ENCODE results near the gene CTNNA2. TPM values are rescaled to one million over a fixed set of nuclear protein-coding genes. Genes with fewer than 3 reads are reported as not detected.

The CTNNA2 gene
- total and polyA plus RNA-seq, 9 donors, result 0.32 to 1.4 (median 0.37) TPM; not detected in 3

DNA sequence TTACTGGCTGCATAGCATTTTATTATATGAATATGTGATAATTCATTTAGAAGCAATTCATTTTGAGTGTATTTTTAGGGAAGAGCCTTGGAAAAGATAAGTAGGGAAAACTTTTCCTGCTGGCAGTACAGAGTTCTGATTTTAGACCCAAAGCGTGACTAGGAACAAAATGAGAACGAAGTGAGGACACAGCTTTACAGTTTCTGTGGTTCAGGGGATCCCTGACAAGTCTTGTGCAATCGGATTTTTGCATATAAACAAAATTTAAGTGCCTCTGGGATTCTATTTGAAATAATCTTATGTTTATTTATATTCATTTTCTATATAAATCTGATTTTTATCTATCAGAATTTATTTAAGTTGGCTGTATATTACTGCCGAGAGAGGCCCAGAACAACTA is 402.6 kb downstream of the CTNNA2 start:
- Histone ChIP-seq H3K9me3 (no peaks in the 10 kb centered on the region), H3K4me3 (no peak overlapping the region), H3K27me3 (no peaks in the 10 kb centered on the region), H3K36me3 (no peaks in the 10 kb centered on the region), H3K27ac (no peak overlapping the region), H3K4me1 (ENCODE audit: insufficient read depth) (no peaks in the 10 kb centered on the region)
- TF ChIP-seq, protein P1, sequence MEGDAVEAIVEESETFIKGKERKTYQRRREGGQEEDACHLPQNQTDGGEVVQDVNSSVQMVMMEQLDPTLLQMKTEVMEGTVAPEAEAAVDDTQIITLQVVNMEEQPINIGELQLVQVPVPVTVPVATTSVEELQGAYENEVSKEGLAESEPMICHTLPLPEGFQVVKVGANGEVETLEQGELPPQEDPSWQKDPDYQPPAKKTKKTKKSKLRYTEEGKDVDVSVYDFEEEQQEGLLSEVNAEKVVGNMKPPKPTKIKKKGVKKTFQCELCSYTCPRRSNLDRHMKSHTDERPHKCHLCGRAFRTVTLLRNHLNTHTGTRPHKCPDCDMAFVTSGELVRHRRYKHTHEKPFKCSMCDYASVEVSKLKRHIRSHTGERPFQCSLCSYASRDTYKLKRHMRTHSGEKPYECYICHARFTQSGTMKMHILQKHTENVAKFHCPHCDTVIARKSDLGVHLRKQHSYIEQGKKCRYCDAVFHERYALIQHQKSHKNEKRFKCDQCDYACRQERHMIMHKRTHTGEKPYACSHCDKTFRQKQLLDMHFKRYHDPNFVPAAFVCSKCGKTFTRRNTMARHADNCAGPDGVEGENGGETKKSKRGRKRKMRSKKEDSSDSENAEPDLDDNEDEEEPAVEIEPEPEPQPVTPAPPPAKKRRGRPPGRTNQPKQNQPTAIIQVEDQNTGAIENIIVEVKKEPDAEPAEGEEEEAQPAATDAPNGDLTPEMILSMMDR (IDR thresholded peaks at IDR 0.05), result no peak
- TF ChIP-seq EP300 (IDR thresholded peaks at IDR 0.05), result no peak
- TF ChIP-seq POLR2A (IDR thresholded peaks at IDR 0.05), result no peak
- 62 to 68% (median 67%) methylated on average over 4 of the region's 4 CpGs for WGBS, 3 donors
- intact Hi-C loops (cut with DNase I), result no loop called here
- no peak for DNase-seq

DNA sequence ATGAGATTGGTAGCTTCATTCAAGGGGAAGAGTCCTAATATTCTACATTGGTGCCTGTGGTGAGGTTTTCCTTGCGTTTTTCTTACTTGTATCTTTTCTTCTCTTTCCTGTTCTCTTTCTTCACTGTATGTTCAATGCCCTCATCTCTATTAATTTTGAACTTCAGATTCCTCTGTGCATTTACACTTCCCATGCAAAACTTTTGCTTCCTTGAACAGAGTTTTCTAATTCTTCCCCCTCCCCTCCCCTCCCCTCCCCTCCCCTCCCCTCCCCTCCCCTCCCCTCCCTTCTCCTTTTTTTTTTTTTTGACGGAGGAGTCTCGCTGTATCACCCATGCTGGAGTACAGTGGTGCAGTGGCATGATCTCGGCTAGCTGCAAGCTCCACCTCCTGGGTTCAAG is 403.4 kb downstream of the CTNNA2 start:
- H3K4me3 ChIP-seq, result no peak overlapping the region
- no peaks in the 10 kb centered on the region for H3K27me3 ChIP-seq
- DNase-seq, result no peak
- WGBS, 3 donors, result 68 to 78% (median 75%) methylated on average over 3 to 4 of the region's 4 CpGs
- H3K27ac ChIP-seq, result no peak overlapping the region
- intact Hi-C loops (cut with DNase I), result no loop called here
- no peaks in the 10 kb centered on the region for H3K36me3 ChIP-seq
- no peaks in the 10 kb centered on the region for H3K4me1 ChIP-seq (ENCODE audit: insufficient read depth)
- no peaks in the 10 kb centered on the region for H3K9me3 ChIP-seq
- TF ChIP-seq, protein P1 (IDR thresholded peaks at IDR 0.05), result no peak
- no peak for TF ChIP-seq POLR2A (IDR thresholded peaks at IDR 0.05)
- TF ChIP-seq EP300 (IDR thresholded peaks at IDR 0.05), result no peak

- DNase-seq, result no peak
- Histone ChIP-seq H3K27me3 (no peaks in the 10 kb centered on the region), H3K4me3 (no peak overlapping the region), H3K27ac (no peak overlapping the region), H3K36me3 (no peaks in the 10 kb centered on the region), H3K4me1 (ENCODE audit: insufficient read depth) (no peaks in the 10 kb centered on the region), H3K9me3 (no peaks in the 10 kb centered on the region)
- WGBS, 3 donors, result 58 to 70% (median 59%) methylated on average over 3 of the region's 3 CpGs
- TF ChIP-seq EP300 (IDR thresholded peaks at IDR 0.05), result no peak
- TF ChIP-seq POLR2A (IDR thresholded peaks at IDR 0.05), result no peak
- TF ChIP-seq, protein P1 (IDR thresholded peaks at IDR 0.05), result no peak
- intact Hi-C loops (cut with DNase I), result no loop called here
Observed at GRCh38 chr2:79920512-79921076, 407.7 kb downstream of the CTNNA2 start.

DNA sequence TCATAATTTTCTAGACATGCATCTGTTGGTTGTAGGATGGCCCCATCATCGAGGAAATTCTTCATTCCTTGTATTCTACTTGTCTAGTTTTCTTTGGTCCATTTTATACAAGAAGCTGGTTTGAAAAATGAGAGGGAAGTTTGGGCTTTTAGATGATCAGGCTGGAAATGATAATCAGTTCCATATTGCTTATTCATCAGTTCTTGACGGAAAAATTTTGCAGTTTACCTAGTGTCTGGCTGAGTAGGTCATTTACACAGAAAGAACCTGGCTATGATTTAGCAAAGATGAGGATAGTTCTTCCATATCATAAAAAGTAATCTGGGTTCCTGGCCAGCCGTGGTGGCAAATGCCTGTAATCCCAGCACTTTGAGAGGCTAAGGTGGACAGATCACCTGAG is 416.8 kb downstream of the CTNNA2 start:
- intact Hi-C loops (cut with DNase I), result no loop called here
- no peaks in the 10 kb centered on the region for H3K36me3 ChIP-seq
- H3K27me3 ChIP-seq, result no peaks in the 10 kb centered on the region
- H3K9me3 ChIP-seq, result no peaks in the 10 kb centered on the region
- no peak overlapping the region for H3K4me3 ChIP-seq
- 52 to 89% (median 78%) methylated on average over 3 of the region's 3 CpGs for WGBS, 3 donors
- TF ChIP-seq, protein P1 (IDR thresholded peaks at IDR 0.05), result no peak
- no peak for TF ChIP-seq POLR2A (IDR thresholded peaks at IDR 0.05)
- TF ChIP-seq EP300 (IDR thresholded peaks at IDR 0.05), result no peak
- no peak for DNase-seq
- H3K4me1 ChIP-seq (ENCODE audit: insufficient read depth), result no peaks in the 10 kb centered on the region
- no peak overlapping the region for H3K27ac ChIP-seq
